ENCODE measurements around the gene ACOXL. TPM values are rescaled to one million over a fixed set of nuclear protein-coding genes. Genes with fewer than 3 reads are reported as not detected.

ACOXL gene
- total RNA-seq, 6 experiments from 2014 or later, result not detected

DNA sequence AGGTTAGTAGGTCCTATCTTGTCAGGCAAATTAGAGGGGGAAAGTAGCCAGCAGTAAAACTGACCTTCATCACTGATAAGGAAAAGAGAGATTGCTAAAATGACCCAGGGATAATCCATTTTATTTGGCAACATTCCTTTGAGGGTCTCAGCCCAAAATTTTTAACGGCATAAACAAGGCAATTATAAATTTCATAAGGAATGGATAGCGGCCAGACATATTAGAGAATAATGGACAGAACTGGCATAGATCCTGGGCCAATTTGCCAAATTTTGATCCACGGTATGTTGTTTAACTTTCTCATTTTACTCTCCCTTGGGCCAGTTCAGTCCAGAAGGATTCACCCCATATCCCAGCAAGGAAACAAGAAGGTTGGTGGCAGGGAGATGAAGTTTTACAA lies 217.9 kb downstream of the ACOXL start:
- intact Hi-C loops (cut with DNase I), result no loop called here
- no peak overlapping the region for H3K4me3 ChIP-seq
- H3K36me3 ChIP-seq, result no peaks in the 10 kb centered on the region
- 75% methylated on average over 3 of the region's 3 CpGs for WGBS (ENCODE audit: insufficient coverage, low coverage, low lambda C conversion rate, missing lambda C conversion rate)
- TF ChIP-seq POLR2A (IDR thresholded peaks at IDR 0.05), result no peak
- no peaks in the 10 kb centered on the region for H3K9me3 ChIP-seq
- DNase-seq (no peak), ATAC-seq (no peak)
- no peaks in the 10 kb centered on the region for H3K4me1 ChIP-seq
- no peak overlapping the region for H3K27ac ChIP-seq
- no peaks in the 10 kb centered on the region for H3K27me3 ChIP-seq

- TF ChIP-seq, protein P1, sequence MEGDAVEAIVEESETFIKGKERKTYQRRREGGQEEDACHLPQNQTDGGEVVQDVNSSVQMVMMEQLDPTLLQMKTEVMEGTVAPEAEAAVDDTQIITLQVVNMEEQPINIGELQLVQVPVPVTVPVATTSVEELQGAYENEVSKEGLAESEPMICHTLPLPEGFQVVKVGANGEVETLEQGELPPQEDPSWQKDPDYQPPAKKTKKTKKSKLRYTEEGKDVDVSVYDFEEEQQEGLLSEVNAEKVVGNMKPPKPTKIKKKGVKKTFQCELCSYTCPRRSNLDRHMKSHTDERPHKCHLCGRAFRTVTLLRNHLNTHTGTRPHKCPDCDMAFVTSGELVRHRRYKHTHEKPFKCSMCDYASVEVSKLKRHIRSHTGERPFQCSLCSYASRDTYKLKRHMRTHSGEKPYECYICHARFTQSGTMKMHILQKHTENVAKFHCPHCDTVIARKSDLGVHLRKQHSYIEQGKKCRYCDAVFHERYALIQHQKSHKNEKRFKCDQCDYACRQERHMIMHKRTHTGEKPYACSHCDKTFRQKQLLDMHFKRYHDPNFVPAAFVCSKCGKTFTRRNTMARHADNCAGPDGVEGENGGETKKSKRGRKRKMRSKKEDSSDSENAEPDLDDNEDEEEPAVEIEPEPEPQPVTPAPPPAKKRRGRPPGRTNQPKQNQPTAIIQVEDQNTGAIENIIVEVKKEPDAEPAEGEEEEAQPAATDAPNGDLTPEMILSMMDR (IDR thresholded peaks at IDR 0.05), result no peak
- no peak for TF ChIP-seq POLR2A (IDR thresholded peaks at IDR 0.05)
- no peak overlapping the region for H3K27ac ChIP-seq
- intact Hi-C loops (cut with DNase I), result no loop called here
- no peaks in the 10 kb centered on the region for H3K36me3 ChIP-seq
- H3K9me3 ChIP-seq, result no peaks in the 10 kb centered on the region
- H3K4me1 ChIP-seq, result no peaks in the 10 kb centered on the region
- ATAC-seq (no peak), DNase-seq (no peak)
- 42% methylated on average over 2 of the region's 2 CpGs for WGBS (ENCODE audit: insufficient coverage, low coverage, low lambda C conversion rate, missing lambda C conversion rate)
- H3K4me3 ChIP-seq, result no peak overlapping the region
- H3K27me3 ChIP-seq, result no peaks in the 10 kb centered on the region
Measured at GRCh38 chr2:110955045-110955444, 222.7 kb downstream of the ACOXL start.

DNA sequence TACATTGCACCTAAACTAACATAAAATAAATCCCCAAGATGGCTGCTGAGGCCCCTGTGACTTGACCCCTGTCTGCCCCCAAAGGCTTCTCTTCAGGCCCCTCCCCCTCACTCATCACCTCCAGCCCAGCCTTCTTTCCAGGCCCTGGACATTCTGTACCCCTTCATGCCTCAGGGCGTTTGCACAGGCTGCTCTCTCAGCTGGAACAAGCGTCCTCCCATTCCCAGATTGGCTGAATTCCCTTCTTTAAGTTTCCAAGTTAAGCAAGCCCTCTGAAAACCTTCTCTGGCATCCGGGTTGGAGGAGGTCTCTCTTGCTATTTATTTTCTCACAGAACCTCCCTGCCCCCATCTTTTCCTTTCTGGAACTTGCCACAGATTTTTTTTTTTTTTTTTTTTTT lies 223.2 kb downstream of the ACOXL start:
- H3K9me3 ChIP-seq, result no peaks in the 10 kb centered on the region
- intact Hi-C loops (cut with DNase I), result no loop called here
- no peaks in the 10 kb centered on the region for H3K4me1 ChIP-seq
- no peaks in the 10 kb centered on the region for H3K36me3 ChIP-seq
- no peaks in the 10 kb centered on the region for H3K27me3 ChIP-seq
- no peak overlapping the region for H3K27ac ChIP-seq
- H3K4me3 ChIP-seq, result no peak overlapping the region
- no peak for DNase-seq
- TF ChIP-seq, protein P1 (IDR thresholded peaks at IDR 0.05), result no peak
- no peak for TF ChIP-seq POLR2A (IDR thresholded peaks at IDR 0.05)
- 54% methylated on average over 3 of the region's 3 CpGs for WGBS (ENCODE audit: insufficient coverage, low coverage, low lambda C conversion rate, missing lambda C conversion rate)
- no peak for ATAC-seq

DNA sequence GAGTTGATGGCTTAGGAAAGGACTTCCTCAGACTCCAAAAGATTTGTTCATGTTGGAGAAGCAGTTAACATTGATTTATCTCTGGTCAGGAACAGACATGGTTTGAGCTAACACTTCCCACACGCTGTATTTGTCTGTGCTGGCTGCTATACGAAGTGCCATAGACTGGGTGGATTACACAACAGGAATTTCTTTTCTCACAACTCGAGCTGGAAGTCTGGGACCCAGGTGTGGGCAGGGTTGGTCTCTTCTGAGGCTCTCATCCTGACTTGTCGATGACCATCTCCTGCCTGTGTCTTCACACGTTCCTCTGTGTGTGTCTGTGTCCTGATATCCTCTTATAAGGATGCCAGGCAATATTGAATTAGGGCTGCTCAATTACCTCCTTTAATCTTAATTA lies 224.9 kb downstream of the ACOXL start:
- no peak for ATAC-seq
- Histone ChIP-seq H3K36me3 (no peaks in the 10 kb centered on the region), H3K4me1 (no peaks in the 10 kb centered on the region), H3K27ac (no peak overlapping the region), H3K9me3 (no peaks in the 10 kb centered on the region), H3K27me3 (no peaks in the 10 kb centered on the region), H3K4me3 (no peak overlapping the region)
- intact Hi-C loops (cut with DNase I), result no loop called here
- DNase-seq, result no peak
- TF ChIP-seq, protein P1 (IDR thresholded peaks at IDR 0.05), result no peak
- no peak for TF ChIP-seq POLR2A (IDR thresholded peaks at IDR 0.05)
- 49% methylated on average over 5 of the region's 5 CpGs for WGBS (ENCODE audit: insufficient coverage, low coverage, low lambda C conversion rate, missing lambda C conversion rate)

- H3K36me3 ChIP-seq, result no peaks in the 10 kb centered on the region
- no peak for ATAC-seq
Measured at GRCh38 chr2:110958346-110959119, 226.2 kb downstream of the ACOXL start.

More at GRCh38 chr2:110958346-110959119, 226.2 kb downstream of the ACOXL start:
- no peaks in the 10 kb centered on the region for H3K4me1 ChIP-seq
- H3K4me3 ChIP-seq, result no peak overlapping the region
- 100% methylated on average over 2 of the region's 6 CpGs for WGBS (ENCODE audit: insufficient coverage, low coverage, low lambda C conversion rate, missing lambda C conversion rate)
- H3K27me3 ChIP-seq, result no peaks in the 10 kb centered on the region
- no peak for DNase-seq
- H3K9me3 ChIP-seq, result no peaks in the 10 kb centered on the region
- TF ChIP-seq, protein P1 (IDR thresholded peaks at IDR 0.05), result no peak
- no peak for TF ChIP-seq POLR2A (IDR thresholded peaks at IDR 0.05)
- no peak overlapping the region for H3K27ac ChIP-seq
- intact Hi-C loops (cut with DNase I), result no loop called here

Measured in right lobe of liver (tissue), 6 donors.